Activated CD4-positive, alpha-beta T cell treated with anti-CD3 and anti-CD28 coated beads for 48 hours (primary cell): ENCODE results near the gene GHDC.
"Not testable (repeated sequence)": the region's sequence is repeated elsewhere in the genome, so short reads cannot be mapped to it uniquely, and the experiment has no call there.

Experiments used
- DNase-seq: peaks from one replicate; pipeline ENCODE4 v3.0.0-alpha.2; 2020

The GHDC gene

GRCh38 chr17:42181851-42182207 is 12.5 kb downstream of the GHDC start:
- no peak for DNase-seq

DNA sequence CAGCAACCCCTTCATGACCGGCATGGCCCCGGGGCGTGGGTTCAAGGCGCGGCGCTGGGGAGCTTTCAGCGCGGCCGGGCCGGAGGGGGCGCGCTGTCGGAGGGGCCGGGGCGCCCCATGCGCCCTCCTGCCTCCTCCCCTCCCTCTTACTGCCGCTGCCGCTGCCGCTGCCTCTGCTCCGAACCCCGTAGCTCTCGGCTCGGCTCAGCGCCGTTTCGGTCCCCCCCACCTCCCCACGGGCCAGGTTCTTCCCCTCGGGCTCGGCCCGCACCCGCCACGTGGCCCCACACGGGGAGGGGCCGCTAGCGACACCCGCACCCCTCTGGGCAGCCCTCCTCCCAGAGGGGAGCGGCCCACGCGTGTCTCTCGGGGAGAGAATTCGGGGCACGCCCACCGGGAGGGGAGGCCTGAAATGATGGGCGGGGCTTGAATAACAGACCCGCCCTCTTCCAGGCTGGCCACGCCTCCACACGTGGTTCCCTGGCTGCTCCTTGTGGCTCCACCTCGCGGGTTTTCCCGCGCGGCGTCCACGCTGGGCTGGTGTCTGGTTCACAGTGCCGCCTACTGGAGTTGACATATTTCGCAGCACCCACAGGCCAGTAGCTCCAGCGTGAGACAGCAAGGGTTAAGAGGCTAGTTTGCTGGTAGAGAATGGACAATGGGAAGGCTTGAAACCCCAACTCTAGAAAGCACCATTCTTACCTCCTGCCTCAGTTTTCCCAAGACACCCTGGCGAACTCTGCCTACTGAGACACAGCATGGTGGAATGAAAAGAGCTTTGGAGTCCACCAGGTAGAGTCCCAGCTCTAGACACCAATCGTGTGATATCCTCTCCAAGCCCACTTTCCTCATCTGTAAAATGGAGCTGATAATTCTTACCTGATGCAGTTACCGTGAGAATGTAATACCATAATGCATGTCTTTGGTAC is 13.1 kb downstream of the GHDC start, which contains the start of gene KCNH4:
KCNH4 (minus strand) TSS at position 221 of the 929 bp plus-strand sequence; CDS start at position 24, 197 bp downstream.
- DNase-seq, result peak; percentile 95

GRCh38 chr17:42180411-42180921 is 13.8 kb downstream of the GHDC start:
- no peak for DNase-seq

GRCh38 chr17:42179911-42180410 is 14.3 kb downstream of the GHDC start:
- peak; percentile 47 for DNase-seq

DNA sequence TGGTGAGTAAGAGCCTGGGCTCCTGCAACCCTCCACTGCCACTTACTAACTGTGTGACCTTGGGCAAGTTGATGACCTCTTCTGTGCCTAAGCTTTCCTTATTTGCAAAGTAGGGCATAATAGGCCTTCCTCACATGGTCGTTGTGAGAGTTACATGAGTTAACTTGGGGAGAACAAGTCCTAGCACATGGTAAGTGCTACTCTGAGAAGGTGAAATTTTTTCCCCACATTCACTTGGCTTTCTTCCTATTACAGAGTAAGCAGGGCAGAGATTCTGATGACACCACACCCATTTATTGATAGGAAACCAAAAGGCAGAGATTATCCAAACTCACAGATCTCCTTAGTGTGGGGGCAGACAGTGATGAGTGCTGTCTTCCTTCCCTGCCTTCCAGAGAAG is 15.0 kb downstream of the GHDC start:
- no peak for DNase-seq

DNA sequence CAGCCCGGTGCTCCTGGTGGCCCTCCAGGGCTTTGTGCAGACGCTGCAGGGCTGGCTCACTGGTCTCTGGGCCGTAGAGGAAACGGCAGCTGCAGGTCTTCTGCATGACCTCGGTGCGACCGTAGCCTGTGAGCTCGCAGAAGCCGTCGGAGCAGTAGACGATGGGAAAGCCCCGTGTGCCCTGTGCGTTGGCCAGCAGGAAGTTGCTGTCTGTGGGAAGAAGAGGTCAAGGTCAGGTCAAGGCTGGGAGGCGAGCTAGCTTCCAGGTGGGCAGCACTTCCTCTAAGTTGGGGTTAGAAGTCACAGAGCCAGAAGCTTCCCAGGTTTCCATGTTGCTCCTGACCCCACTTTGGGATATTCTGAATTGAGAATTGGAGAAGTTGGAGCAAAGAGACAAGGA is 15.5 kb downstream of the GHDC start:
- peak; percentile 27 for DNase-seq

DNA sequence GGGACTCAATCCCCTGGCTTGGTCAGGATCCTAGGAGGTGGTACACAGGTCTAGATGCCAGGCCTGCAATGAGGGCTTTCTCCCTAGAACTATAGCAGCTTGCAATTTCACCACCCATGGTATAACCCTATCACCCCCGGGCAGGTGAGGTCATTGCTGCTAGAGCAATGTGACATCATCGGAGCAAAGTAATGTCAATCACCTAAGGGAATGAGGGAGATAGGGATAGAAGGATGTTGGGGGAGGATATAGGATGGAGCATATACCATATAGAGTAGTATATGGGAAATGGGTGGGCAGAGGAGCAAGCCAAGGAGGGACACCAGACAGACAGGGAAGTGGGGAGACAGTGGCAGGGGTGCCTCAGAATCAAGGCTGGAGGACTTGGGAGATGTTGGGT is 16.6 kb downstream of the GHDC start:
- DNase-seq, result no peak

DNA sequence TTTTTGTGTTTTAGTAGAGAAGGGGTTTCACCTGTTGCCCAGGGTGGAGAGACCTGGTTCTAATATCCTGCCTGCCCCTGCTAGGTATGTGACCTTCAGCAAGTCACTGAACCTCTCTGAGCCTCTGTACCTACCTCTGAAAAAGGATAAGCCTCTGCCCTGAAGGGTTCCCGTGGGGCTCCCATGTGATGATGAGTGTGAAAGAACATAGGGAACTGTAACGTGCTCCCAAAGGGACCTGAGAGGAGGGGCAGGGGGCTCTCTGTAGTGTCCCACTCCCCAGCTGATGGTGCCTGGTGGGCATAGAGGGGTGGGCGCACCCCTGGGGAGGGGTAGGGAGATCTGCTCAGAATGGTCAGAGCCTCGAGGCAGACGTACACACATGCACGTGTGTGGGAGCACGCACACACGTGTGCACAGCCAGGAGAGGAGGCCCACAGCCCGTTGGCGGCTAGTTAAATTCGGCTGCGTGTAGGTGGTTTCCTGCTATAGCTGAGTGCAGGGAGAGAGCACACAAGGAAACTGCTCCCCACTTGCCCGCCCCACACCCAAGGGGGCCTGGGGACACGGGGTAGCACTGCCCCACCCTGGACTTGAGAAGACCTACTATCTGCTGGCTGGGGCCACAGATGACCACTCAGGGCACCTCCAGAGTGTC is 20.0 kb downstream of the GHDC start:
- no peak for DNase-seq

- no peak for DNase-seq
Measured at GRCh38 chr17:42171831-42172230, 22.5 kb downstream of the GHDC start.

DNA sequence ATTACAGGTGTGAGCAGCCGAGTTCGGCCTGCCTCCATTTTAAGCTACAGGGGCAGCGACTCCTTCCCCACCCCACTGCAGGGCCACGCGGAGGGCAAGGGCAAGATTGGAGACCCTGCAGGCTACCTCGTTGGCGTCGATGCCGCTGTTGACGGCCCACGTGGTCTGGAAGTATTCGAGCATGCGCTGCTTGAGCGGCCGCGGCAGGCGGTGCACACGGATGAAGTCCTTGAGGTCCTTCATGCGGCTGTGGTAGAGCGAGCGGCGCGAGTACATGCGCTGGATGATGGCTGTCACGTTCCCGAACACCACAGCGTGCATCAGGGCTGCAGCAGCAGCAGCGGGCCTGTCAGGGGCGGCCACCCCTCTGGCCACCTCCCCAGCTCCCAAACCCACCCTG is 24.9 kb downstream of the GHDC start:
- no peak for DNase-seq

DNA sequence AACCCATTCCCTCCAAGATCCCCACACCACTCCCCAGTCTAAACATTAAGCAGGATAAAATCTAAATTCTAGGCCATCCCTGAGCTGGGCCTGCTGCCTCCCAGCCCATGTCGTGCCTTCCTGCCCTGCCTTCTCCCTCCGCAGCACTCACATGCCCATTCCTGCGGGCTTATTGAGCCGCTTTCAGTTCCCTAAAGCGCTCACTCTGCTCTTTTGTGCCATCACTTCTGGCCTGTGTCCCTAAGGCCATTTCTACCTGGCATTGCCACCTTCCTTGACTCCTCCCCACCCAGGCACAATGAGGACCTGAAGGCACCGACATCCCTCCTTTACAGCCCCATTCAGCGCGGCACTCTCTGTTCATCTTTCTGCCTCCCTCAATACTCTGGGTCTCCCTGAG is 26.5 kb downstream of the GHDC start:
- no peak for DNase-seq

GRCh38 chr17:42166196-42166763 is 28.0 kb downstream of the GHDC start:
- no peak for DNase-seq

DNA sequence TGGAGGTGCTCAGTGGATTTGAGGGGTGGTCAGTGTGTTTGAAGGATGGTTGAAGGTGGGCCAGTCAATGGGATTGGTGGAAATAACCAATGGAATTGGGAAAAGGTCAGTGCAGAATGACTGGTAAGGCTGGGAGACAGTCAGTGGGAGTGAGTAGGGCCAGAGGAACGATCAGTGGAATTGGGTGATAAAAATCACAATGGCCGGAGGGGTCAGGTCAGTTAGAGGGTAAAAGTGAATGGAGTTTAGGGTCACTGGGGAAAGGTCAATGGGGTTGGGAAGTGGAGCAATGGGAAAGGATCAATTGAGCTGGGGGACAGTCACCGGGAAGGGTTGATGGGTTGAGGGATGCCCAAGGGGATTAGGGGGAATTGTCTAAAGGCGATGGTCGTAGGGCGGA is 28.5 kb downstream of the GHDC start:
- DNase-seq, result no peak

DNA sequence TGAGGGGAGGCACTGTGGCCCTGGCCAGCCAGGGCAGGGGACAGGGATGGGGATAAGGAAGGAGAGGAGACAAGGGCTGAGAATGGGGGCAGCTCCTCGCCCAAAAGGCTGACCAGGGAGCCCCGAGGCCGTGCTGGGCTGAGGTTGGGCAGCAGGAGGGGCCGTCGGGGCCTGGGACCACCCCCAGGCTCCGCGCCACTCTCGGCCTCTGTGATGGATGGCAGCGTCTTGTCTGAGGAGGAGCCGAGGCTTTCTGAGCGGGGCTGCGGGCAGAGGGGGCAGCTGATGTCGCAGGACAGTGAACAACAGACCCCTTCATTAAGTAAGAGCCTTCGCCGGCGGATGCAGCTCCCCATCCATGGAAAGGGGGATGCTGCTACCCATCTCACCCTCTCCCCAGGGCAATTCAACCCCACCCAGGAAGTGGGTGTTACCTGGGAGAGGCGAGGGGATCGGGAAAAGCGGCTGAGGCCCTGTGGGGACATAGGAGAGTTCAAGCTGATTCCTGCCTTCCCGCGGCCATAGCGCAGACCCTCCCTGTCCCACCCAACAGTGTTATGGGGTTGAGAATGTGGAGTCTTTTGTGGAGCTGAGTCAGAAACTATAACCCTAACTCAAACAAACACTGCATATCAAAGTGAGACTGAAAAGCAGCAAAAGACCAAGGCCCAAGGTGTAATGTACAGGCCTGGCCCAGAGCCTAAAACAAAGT is 30.4 kb downstream of the GHDC start:
- no peak for DNase-seq

GRCh38 chr17:42163113-42163512 is 31.2 kb downstream of the GHDC start:
- peak; percentile 79 for DNase-seq

DNA sequence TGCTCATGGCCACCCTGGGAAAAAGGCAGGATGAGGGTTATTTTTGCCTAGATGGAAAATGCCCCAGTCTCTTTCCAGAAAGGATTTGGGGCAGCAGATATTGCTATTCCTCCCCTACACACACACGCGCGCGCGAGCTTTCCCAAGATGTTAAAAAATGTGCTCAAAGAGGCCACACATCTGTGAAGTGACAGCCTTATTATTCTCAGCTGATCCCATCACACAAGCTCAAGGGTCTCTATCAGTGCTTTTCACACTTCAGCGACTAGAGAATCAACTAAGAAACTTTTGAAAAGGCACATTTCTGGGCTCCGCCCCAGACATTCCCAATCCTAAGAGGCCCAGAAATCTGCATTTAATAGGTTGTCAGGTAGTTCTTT is 33.8 kb downstream of the GHDC start:
- no peak for DNase-seq

DNA sequence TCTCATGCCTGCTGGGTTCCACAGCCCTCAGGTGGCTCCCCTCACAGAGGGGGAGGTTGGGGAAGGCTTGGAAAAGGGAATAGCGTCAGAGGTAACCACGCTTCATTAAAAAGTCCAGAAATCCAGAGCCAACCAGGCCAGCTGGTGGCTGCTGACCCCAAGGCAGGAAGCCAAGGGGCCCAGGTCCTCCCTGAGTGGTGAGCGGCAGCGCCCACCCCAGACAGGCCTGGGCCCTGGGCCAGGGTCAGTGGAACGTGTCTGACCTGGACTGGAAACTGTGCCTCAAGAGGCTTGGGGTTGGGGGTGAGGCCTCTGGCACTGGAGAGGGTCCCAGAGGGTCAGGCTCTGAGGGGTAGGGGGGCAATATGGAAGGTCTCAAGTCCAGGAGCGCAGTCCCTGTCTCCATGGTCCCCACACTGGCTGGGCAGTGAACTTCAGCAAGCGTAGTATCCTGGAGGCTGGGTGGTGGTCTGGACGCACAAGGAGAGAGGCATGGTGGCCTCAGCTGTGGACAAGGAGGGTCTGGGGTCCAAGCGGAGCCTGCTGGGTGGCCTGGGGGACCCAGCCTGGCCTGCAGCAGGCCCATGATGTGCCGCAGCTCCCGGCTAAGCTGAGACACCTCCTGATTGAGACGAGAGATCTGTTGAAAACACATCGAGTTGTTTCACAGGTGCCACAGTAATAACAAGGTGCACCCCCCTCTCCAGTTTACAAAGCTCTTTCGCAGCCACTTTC is 34.3 kb downstream of the GHDC start:
- DNase-seq, result no peak

DNA sequence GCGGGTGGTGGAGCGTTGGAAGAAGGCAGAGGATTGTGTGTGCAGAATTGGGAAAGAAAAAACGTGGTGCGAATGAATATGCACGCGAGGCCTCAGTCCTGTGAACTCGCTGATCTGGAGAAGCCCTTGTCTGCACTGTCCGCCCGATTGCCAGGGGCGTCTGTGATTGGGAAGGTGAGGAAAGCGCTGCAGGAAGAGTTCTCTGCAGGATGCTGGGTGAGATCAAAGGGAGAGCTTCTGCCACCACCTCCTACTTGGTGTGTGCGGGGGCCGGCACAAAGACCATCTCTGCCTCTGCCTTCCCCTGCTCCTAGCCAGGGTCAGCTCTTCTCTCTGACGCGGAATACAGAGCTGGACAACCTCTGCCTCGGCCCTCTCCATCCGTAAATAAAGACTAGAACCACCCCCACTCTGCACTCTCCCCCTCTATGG is 38.7 kb downstream of the GHDC start:
- DNase-seq, result no peak

DNA sequence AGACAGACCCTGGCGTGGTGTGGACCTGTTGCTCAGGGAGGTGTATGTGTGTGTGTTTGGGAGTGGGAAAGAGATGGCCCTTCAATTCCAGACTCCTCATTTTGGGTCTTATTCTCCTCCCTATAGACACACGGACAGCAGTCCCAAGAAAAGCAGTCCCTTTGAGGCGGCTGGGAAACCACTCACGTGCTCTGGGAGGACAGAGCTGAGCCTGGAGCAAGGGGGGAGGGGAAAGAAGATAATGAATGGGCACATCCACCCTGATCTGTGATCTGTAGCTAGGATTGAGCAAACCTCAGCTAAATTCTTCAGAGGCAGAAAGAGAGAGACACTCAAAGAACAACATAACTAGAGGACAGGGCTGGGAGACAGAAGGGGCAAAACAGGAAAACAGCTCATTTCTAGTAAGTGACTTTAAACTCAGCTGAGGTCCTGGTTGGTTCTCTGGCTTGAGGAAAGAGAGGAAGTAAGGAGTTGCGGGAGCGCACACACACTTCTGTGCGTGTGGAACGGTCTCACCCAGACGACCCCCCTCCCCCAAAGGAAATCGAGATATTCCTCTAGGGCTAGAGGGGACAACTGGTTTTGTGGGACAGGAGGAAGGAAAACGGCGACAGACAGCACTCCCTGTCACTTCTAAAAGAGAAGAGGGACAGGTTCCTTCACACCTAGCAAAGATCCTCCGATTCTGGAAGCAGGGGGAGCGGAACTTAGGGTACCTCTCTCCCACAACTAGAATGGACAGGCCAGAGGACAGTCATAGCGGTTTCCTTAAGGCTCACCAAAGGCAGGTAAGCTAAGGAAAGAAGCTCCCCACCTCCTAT is 40.2 kb downstream of the GHDC start:
- no peak for DNase-seq

DNA sequence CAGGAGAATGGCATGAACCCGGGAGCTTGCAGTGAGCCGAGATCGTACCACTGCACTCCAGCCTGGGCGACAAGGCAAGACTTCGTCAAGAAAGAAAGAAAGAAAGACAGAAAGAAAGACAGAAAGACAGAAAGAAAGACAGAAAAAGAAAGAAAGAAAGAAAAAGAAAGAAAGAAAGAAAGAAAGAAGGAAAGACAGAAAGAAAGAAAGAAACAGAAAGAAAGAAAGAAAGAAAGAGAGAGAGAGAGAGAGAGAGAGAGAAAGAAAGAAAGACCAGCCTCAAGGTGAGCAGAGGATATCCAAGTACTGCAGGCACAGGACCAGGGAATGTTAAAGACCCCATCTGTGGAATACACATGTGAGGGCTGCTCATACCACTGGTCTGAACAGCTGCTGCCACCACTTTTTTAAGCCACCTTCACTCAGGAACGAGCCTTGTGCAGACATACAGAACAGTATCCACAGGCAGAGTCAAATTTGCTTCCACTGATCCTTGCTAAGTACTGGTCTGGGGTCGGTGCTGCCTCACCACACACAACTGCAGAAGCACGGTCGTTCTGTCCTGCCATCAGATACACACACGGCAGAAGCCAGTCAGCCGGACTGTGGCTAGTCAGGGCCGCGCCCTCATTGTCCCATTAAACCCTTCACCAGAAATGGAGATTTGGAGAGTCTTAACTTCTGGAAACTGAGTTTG is 47.2 kb downstream of the GHDC start:
- no peak for DNase-seq

DNA sequence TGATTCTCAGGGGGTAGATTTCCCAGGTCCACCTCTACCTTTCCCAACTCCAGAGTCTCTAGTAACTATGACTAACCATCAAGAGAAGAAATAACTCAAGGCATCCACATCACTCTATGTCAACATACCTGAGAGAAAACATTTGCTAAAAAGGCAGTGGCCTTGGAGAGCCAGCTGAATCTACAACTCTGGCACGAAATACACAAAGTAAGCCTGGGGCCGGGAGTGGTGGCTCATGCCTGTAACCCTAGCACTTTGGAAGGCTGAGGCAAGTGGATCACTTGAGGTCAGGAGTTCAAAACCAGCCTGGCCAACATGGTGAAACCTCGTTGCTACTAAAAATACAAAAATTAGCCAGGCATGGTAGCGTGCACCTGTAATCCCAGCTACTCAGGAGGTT is 51.2 kb downstream of the GHDC start:
- not testable (repeated sequence) for DNase-seq
